Measurements from ENCODE around the gene LRRC4C. TPM values are rescaled to one million over a fixed set of nuclear protein-coding genes. Genes with fewer than 3 reads are reported as not detected.

The LRRC4C gene
- total RNA-seq, 2 donors from 2014 or later = 0.42 TPM; not detected in 1

GRCh38 chr11:41458641-41459040 is 811 bp downstream of the LRRC4C start:
- Histone ChIP-seq H3K9ac (ENCODE audit: low read depth in 2 of 2, low read length in 2 of 2) (no peak overlapping the region), H3K4me3 (no peak overlapping the region), H3K27ac (no peak overlapping the region), H3K4me1 (no peaks in the 10 kb centered on the region), H3K36me3 (no peaks in the 10 kb centered on the region), H3K27me3 (no peaks in the 10 kb centered on the region), H3K9me3 (no peaks in the 10 kb centered on the region)
- intact Hi-C loops (cut with DNase I) = loop anchor here (5.0 kb wide), 1 partner anchor 1064 kb away; no protein-coding TSS in a partner anchor
- no peak for DNase-seq
- no peak for TF ChIP-seq CTCF (IDR thresholded peaks at IDR 0.05)

- no peak overlapping the region for H3K27ac ChIP-seq
- H3K4me3 ChIP-seq = no peak overlapping the region
- no peak for TF ChIP-seq CTCF (IDR thresholded peaks at IDR 0.05)
- no peaks in the 10 kb centered on the region for H3K27me3 ChIP-seq
- no peak for DNase-seq
- H3K36me3 ChIP-seq = no peaks in the 10 kb centered on the region
- H3K4me1 ChIP-seq = no peaks in the 10 kb centered on the region
- no peaks in the 10 kb centered on the region for H3K9me3 ChIP-seq
- intact Hi-C loops (cut with DNase I) = loop anchor here (5.0 kb wide), 1 partner anchor 1064 kb away; no protein-coding TSS in a partner anchor
- no peak overlapping the region for H3K9ac ChIP-seq (ENCODE audit: low read depth in 2 of 2, low read length in 2 of 2)
Measured at GRCh38 chr11:41458154-41458553, 1.3 kb downstream of the LRRC4C start.

- no peaks in the 10 kb centered on the region for H3K9me3 ChIP-seq
- H3K4me3 ChIP-seq = no peak overlapping the region
- no peak for DNase-seq
- intact Hi-C loops (cut with DNase I) = loop anchor here (5.0 kb wide), 1 partner anchor 1065 kb away; no protein-coding TSS in a partner anchor
- H3K27me3 ChIP-seq = no peaks in the 10 kb centered on the region
- H3K27ac ChIP-seq = no peak overlapping the region
- H3K36me3 ChIP-seq = no peaks in the 10 kb centered on the region
- H3K9ac ChIP-seq (ENCODE audit: low read depth in 2 of 2, low read length in 2 of 2) = no peak overlapping the region
- no peaks in the 10 kb centered on the region for H3K4me1 ChIP-seq
- TF ChIP-seq CTCF (IDR thresholded peaks at IDR 0.05) = no peak
Measured at GRCh38 chr11:41457216-41458014, 2.0 kb downstream of the LRRC4C start.

- intact Hi-C loops (cut with DNase I) = loop anchor here (5.0 kb wide), 1 partner anchor 1066 kb away; no protein-coding TSS in a partner anchor
- Histone ChIP-seq H3K27me3 (no peaks in the 10 kb centered on the region), H3K36me3 (no peaks in the 10 kb centered on the region), H3K4me3 (no peak overlapping the region), H3K4me1 (no peaks in the 10 kb centered on the region), H3K27ac (no peak overlapping the region), H3K9ac (ENCODE audit: low read depth in 2 of 2, low read length in 2 of 2) (no peak overlapping the region), H3K9me3 (no peaks in the 10 kb centered on the region)
- TF ChIP-seq CTCF (IDR thresholded peaks at IDR 0.05) = no peak
- no peak for DNase-seq
Measured at GRCh38 chr11:41456269-41456668, 3.2 kb downstream of the LRRC4C start.

- H3K36me3 ChIP-seq = no peaks in the 10 kb centered on the region
- H3K27ac ChIP-seq = no peak overlapping the region
- no peaks in the 10 kb centered on the region for H3K4me1 ChIP-seq
- no peak for DNase-seq
- H3K27me3 ChIP-seq = no peaks in the 10 kb centered on the region
- TF ChIP-seq CTCF (IDR thresholded peaks at IDR 0.05) = no peak
- no peak overlapping the region for H3K4me3 ChIP-seq
- no peaks in the 10 kb centered on the region for H3K9me3 ChIP-seq
- H3K9ac ChIP-seq (ENCODE audit: low read depth in 2 of 2, low read length in 2 of 2) = no peak overlapping the region
- intact Hi-C loops (cut with DNase I) = no loop called here
Measured at GRCh38 chr11:41451011-41451410, 8.4 kb downstream of the LRRC4C start.
